OCI-LY3 (cell line): Measurements from ENCODE around the gene COLGALT1.

Source experiments
- EZH2phosphoT487 ChIP-seq: fragments of 200-600 bp; shearing (Covaris generic); IDR thresholded peaks from 2 replicates; pipeline ENCODE4 v1.6.1; 2018; ENCODE audit warnings: antibody characterized with exemption, mixed run types, low read depth
- TF ChIP-seq, protein P1 (sequence below): fragments of 200-600, 300-600 bp; sonication (generic); IDR thresholded peaks from 2 replicates; pipeline ENCODE4 v1.5.1; 2014; ENCODE audit warnings: antibody characterized with exemption, low read length, low read depth

DNA sequence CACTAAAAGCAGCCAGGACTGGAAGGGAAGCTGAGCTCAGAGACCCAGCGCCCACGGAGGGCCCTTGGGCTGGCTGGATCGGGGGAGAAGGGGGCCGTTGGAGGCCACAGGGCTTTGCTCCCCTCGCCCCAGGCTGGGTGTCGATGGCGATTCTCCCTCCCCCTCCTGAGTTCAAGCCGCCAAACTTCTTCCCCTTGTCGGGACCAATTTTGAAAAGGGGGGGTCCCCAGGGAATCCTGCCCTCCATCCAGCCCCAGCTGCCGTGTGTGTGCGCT is 61.2 kb downstream of the COLGALT1 start:
- TF ChIP-seq, protein P1, sequence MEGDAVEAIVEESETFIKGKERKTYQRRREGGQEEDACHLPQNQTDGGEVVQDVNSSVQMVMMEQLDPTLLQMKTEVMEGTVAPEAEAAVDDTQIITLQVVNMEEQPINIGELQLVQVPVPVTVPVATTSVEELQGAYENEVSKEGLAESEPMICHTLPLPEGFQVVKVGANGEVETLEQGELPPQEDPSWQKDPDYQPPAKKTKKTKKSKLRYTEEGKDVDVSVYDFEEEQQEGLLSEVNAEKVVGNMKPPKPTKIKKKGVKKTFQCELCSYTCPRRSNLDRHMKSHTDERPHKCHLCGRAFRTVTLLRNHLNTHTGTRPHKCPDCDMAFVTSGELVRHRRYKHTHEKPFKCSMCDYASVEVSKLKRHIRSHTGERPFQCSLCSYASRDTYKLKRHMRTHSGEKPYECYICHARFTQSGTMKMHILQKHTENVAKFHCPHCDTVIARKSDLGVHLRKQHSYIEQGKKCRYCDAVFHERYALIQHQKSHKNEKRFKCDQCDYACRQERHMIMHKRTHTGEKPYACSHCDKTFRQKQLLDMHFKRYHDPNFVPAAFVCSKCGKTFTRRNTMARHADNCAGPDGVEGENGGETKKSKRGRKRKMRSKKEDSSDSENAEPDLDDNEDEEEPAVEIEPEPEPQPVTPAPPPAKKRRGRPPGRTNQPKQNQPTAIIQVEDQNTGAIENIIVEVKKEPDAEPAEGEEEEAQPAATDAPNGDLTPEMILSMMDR = no peak
- no peak for TF ChIP-seq EZH2phosphoT487
